DOHH2 (cell line): ENCODE results near the gene IZUMO3.

ENCODE experiments used
- CTCF ChIP-seq: fragments of 200-600 bp; sonication (generic); IDR thresholded peaks from one replicate; pipeline ENCODE4 v1.5.1; 2014; ENCODE audit warnings: antibody characterized with exemption, mild to moderate bottlenecking, low read depth, low read length; ENCODE audit not compliant: poor library complexity, severe bottlenecking
- EZH2phosphoT487 ChIP-seq: fragments of 200-600 bp; sonication (generic); IDR thresholded peaks from 2 replicates; pipeline ENCODE4 v1.6.1; 2017; ENCODE audit warnings: borderline replicate concordance, mild to moderate bottlenecking, antibody characterized with exemption, low read length, moderate library complexity, mixed read lengths

- TF ChIP-seq EZH2phosphoT487 (no peak), CTCF (no peak)
Observed at GRCh38 chr9:24545847-24546522, at the start of gene IZUMO3.
